ENCODE results near the gene GPR78.

The GPR78 gene

GRCh38 chr4:8550691-8551090 lies 29.5 kb upstream of the GPR78 start:
- DNase-seq (ENCODE audit: low read depth) = no peak
- TF ChIP-seq CTCF (IDR thresholded peaks at IDR 0.05; ENCODE audit: insufficient read depth, low read depth, low read length, missing control alignments) = no peak
- H3K4me3 ChIP-seq (ENCODE audit: low read length) = no peak overlapping the region

- TF ChIP-seq CTCF (IDR thresholded peaks at IDR 0.05; ENCODE audit: insufficient read depth, low read depth, low read length, missing control alignments) = no peak
- no peak for DNase-seq (ENCODE audit: low read depth)
- H3K4me3 ChIP-seq (ENCODE audit: low read length) = no peak overlapping the region
These were observed 28.2 kb upstream of the GPR78 start for GRCh38 chr4:8552024-8552423.

DNA sequence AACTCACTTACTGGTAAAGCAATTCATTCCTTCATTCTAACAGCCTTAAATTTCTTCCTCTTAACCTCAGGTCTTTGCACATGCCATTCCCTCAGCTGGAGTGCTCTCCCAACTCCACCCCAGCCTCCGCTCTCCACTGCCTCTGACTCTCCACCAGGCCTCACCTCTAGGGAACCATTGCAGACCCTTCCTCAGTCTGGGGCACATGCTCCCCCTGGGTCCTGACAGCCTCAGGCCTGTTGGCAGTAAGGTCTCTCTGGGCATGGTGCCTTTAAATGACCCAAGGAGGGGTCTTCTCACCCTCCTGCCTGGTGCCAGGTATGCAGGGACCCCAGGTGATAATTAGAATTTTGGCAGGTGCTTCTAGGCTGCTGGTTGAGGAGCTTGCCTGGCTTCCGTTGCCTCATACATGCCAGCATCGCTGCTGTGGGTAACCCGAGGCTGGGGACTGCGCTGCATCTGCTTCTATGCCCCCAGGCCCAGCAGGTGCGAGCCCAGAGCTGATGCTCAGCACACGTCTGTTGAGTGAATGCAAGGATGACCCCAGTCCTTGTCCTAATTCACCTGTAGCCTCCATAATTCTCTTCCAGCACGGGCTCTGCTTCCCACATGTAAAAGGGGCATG lies 27.5 kb upstream of the GPR78 start:
- DNase-seq (ENCODE audit: low read depth) = no peak
- H3K4me3 ChIP-seq (ENCODE audit: low read length) = no peak overlapping the region
- no peak for TF ChIP-seq CTCF (IDR thresholded peaks at IDR 0.05; ENCODE audit: insufficient read depth, low read depth, low read length, missing control alignments)

GRCh38 chr4:8553216-8553615 lies 27.0 kb upstream of the GPR78 start:
- DNase-seq (ENCODE audit: low read depth) = no peak
- TF ChIP-seq CTCF (IDR thresholded peaks at IDR 0.05; ENCODE audit: insufficient read depth, low read depth, low read length, missing control alignments) = no peak
- no peak overlapping the region for H3K4me3 ChIP-seq (ENCODE audit: low read length)

DNA sequence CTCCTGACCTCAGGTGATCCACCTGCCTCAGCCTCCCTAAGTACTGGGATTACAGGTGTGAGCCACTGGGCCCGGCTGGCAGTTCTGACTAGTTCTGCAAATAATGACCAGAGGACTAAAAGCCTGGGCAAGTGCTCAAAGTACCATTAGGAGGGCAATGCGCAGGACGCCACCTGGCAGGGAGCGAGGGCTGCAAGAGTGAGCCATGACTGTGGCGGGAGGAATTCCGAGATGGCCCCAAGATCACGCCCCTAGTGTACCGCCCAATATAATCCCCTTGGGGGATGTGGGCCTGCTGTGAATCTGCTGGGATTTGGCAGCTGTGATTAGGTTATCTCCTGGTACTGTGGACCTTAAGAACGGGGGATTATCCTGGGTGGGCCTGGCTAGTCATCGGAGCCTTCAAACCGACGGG lies 26.2 kb upstream of the GPR78 start:
- no peak for DNase-seq (ENCODE audit: low read depth)
- no peak overlapping the region for H3K4me3 ChIP-seq (ENCODE audit: low read length)
- TF ChIP-seq CTCF (IDR thresholded peaks at IDR 0.05; ENCODE audit: insufficient read depth, low read depth, low read length, missing control alignments) = no peak

- DNase-seq (ENCODE audit: low read depth) = no peak
- H3K4me3 ChIP-seq (ENCODE audit: low read length) = no peak overlapping the region
- TF ChIP-seq CTCF (IDR thresholded peaks at IDR 0.05; ENCODE audit: insufficient read depth, low read depth, low read length, missing control alignments) = no peak
These were observed 25.6 kb upstream of the GPR78 start for GRCh38 chr4:8554555-8555100.

GRCh38 chr4:8555716-8556115 lies 24.5 kb upstream of the GPR78 start:
- no peak for DNase-seq (ENCODE audit: low read depth)
- H3K4me3 ChIP-seq (ENCODE audit: low read length) = no peak overlapping the region
- no peak for TF ChIP-seq CTCF (IDR thresholded peaks at IDR 0.05; ENCODE audit: insufficient read depth, low read depth, low read length, missing control alignments)
